Activated effector memory CD4-positive, alpha-beta T cell treated with Interleukin-2 at 50 U/mL for 16 hours (primary cell): ENCODE measurements around the gene PGA3.
"Not testable (repeated sequence)": the region's sequence is repeated elsewhere in the genome, so short reads cannot be mapped to it uniquely, and the experiment has no call there.

Source experiments
- DNase-seq: peaks from one replicate; pipeline ENCODE4 v3.0.0-alpha.2; 2020

The PGA3 gene

DNA sequence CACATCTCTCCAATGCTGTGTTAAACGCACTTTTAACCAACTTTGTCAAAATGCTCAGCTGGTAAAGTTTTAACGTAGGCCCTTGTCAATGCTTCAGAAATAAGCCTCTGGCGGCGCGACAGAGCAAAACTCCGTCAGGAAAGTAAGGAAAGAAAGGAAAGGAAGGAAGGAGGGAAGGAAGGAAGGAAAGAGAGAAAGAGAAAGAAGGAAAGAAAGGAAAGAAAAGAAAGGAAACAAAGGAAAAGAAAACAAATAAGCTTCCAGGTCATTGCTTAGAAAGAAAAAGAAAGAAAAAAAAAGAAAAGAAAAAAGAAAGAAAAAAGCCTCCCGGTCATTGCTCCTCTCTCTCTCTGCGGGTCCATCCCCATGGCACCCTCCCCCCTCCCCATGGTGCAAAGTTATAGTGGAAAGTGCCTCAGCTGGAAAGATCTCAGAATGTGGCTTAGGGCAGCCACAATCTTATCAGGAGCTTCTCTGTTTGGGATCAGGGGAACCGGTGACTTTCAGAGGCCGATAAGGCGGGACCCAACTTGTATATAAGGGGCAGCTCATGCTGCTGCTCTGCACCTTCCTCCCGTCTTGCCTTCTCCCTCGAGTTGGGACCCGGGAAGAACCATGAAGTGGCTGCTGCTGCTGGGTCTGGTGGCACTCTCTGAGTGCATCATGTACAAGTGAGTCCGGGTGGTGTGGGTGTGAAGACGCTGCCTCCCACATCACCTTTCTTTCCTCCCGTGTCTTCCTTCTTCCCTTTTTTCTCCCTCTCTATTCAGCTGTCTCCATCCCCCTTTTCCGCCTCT lies at the start of gene PGA3:
Gene PGA3 (plus strand): TSS at position 566 of the 797 bp plus-strand sequence. CDS start 50 bp downstream, at position 616.
- not testable (repeated sequence) for DNase-seq

GRCh38 chr11:61153593-61154095 lies 49.7 kb upstream of the PGA3 start:
- no peak for DNase-seq

DNA sequence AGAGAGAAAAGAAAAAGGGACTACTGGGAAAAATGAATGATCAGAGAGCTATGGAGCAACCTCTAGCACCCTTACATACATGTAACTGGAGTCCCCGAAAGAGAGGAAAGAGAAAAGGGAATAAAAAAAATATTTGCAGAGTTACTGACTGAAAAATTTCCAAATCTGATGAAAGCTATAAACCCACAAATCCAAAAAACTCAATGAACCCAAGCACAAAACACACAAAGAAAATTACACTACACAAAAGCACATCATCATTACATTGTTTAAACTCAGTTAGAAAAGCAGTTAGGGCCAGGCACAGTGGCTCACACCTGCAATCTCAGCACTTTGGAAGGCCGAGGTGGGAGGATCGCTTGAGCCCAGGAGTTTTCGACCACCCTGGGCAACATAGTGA lies 48.8 kb upstream of the PGA3 start:
- no peak for DNase-seq

- DNase-seq, result no peak
These were observed 48.0 kb upstream of the PGA3 start for GRCh38 chr11:61155312-61155711.

GRCh38 chr11:61155741-61156140 lies 47.6 kb upstream of the PGA3 start:
- no peak for DNase-seq

- no peak for DNase-seq
These were observed 45.6 kb upstream of the PGA3 start for GRCh38 chr11:61157743-61158142.

DNA sequence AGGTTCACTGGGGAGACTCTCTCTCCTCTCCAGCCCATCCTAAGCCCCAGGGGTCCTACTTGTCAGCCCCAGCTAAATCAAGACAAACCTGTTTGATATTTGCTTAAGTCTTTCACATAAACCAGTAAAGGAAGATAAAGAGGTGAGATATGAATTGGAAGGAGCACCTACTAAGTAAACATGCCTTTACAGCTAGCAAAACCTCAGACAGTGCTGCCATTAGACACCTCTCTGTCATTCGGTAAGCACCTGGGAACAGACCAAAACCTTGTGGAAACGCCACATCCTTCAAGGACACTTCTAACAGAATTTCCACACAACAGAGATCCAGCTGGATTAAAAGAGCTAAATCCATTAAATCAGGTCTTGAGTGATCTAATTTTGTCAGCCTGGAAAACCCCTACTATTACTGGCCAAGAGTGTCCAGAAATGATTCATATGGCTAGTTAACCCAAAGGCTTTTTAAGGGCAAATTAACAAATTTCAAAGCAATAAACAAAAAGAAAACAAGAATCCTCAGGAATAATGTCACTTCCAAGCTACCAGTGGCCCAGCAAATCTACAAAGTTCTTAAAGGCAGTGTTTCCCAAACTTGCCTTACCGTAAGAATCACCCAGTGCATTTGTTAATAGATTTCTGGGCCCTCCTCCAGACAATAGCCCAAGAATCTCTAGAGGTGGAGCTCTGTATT lies 44.5 kb upstream of the PGA3 start:
- no peak for DNase-seq

GRCh38 chr11:61160487-61161189 lies 42.7 kb upstream of the PGA3 start:
- DNase-seq, result no peak

- peak; percentile 88 for DNase-seq
These were observed 41.9 kb upstream of the PGA3 start, which contains the start of gene VPS37C for GRCh38 chr11:61161190-61162091. Gene VPS37C, minus strand, starts transcription at chr11:61161426. Its CDS starts 22,597 bp downstream, at chr11:61138829.

- DNase-seq, result no peak
These were observed 41.0 kb upstream of the PGA3 start for GRCh38 chr11:61162092-61162941.

DNA sequence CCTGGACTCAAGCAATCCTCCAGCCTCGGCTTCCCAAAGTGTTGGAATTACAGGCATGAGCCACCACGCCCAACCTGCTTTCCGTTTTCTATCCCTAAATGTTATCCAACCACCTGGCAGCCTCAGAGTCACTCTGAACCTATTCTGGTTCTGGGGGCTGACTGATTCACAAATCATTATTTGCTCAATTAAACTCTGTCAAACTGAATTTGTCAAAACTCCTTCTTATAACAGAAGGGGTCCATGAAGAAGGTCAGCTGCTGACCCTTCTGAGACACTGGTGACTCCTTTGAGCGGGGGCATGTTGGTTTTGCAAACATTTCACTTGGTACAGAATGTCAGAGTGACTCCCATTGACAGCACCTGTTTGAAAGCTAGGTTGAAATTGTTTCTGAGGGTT lies 40.3 kb upstream of the PGA3 start:
- no peak for DNase-seq

DNA sequence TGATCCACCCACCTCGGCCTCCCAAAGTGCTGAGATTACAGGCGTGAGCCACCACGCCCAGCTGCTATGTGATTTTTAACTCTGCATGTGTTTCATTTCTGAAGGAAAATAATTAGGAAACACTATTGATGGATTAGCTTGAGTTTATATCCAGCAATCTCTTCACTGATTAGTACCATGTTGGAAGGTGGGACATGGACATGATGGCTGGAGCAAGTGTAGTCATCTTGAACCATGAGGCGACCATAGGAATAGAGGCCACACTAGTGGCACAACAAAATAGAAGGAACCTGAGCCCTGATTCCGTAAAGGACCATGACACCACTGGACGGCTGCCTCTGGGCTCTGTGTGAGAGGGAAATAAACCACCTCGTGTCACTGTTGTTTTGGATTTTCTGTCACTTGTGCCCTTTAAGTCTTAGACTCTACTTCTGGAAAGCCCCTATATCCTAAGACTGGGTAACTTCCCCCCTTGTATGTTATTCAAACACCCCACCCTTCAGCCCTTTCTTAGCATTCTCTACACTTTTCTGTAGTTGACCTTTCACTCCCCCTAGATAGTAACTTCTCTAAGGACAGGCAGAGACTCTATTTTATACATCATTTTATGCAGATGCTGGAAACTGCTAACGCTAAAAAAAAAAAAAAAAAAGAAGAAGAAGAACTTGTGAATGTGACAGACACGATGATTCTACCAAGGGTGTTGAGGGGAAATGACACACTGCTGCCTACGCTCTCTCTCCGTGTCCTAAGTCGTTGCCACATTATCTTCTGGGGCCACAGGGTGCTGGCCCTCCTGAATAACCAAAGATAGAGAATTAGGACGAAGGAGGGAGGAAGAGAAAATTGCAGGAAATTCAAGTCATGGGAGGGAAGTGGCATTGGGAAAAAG lies 39.4 kb upstream of the PGA3 start:
- no peak for DNase-seq

GRCh38 chr11:61164606-61165424 lies 38.5 kb upstream of the PGA3 start:
- DNase-seq, result no peak

- not testable (repeated sequence) for DNase-seq
These were observed 37.5 kb upstream of the PGA3 start for GRCh38 chr11:61165785-61166184.

GRCh38 chr11:61166331-61166730 lies 37.0 kb upstream of the PGA3 start:
- not testable (repeated sequence) for DNase-seq

DNA sequence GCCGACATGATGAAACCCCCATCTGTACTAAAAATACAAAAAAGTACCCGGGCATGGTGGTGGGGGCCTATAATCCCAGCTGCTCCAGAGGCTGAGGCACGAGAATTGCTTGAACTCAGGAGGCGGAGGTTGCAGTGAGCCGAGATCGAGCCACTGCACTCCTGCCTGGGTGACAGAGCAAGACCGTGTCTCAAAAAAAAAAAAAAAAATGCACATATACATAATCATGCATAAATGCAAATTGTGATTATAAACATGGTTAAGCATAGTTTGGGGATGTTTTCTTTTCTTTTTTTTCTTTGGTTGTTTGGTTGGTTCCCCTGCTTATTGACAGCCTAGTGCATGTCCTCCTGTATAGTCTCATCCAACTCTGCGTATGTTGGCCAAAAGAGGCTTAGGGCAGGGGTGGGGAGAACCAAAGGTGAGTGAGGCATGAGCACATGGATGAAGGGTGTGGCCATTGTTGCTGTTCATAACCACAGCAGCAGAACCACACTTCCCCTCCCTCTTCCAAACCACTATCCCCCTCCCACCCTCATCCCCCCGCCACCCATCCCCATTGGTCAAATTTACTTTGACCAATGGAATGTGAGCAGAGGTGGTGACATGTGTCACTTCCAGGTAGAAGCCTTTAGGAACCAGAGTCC lies 35.1 kb upstream of the PGA3 start:
- DNase-seq, result no peak

- DNase-seq, result no peak
These were observed 34.5 kb upstream of the PGA3 start for GRCh38 chr11:61168800-61169199.

- no peak for DNase-seq
These were observed 32.7 kb upstream of the PGA3 start for GRCh38 chr11:61170566-61170965.

GRCh38 chr11:61171907-61172306 lies 31.4 kb upstream of the PGA3 start:
- no peak for DNase-seq
